GM12891 (cell line): ENCODE measurements around the gene WDR83.

Source experiments
- PAX5 ChIP-seq: IDR thresholded peaks from 2 replicates; pipeline ENCODE4 v1.6.1; 2011; ENCODE audit warnings: low read length, moderate library complexity, mild to moderate bottlenecking; ENCODE audit not compliant: insufficient read depth, severe bottlenecking
- POLR2A ChIP-seq: IDR thresholded peaks from 2 replicates; pipeline ENCODE4 v1.6.1; 2011; ENCODE audit warnings: low read depth, low read length, control low read depth
- POLR2AphosphoS5 ChIP-seq: IDR thresholded peaks from 2 replicates; pipeline ENCODE4 v1.6.1; 2011; ENCODE audit warnings: low read depth, low read length, control low read depth
- POU2F2 ChIP-seq: IDR thresholded peaks from 2 replicates; pipeline ENCODE4 v1.6.1; 2011; ENCODE audit warnings: low read depth, mild to moderate bottlenecking, control low read depth, low read length, moderate library complexity
- SPI1 ChIP-seq: IDR thresholded peaks from 2 replicates; pipeline ENCODE4 v1.6.1; 2011; ENCODE audit warnings: low read depth, low read length, control low read depth
- TAF1 ChIP-seq: IDR thresholded peaks from 2 replicates; pipeline ENCODE4 v1.6.1; 2011; ENCODE audit warnings: low read depth, low read length, control low read depth

DNA sequence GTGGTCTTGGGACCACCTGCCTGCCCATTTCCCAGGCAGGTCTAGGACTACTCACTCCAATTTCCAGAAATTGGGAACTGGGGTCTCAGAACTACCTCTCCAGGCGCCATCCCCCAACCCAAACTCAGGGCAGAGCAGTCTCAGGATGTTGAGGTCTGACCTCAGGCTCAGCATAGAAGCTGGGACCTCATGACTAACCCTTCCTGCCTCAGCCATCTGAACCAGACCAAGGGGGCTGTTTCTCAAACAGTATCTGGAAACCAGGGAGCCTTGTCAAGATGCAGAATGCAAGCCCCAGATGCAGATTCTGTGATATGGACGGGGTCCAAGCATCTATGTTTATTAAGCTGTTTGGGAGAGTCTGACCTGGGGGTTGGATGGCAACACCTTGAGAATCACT is 28.5 kb downstream of the WDR83 start:
- no peak for TF ChIP-seq POLR2A
- TF ChIP-seq POLR2AphosphoS5, result no peak
- no peak for TF ChIP-seq POU2F2
- TF ChIP-seq TAF1, result no peak
- no peak for TF ChIP-seq SPI1
- no peak for TF ChIP-seq PAX5
